ENCODE measurements around the gene SLC1A7.

Gene SLC1A7

DNA sequence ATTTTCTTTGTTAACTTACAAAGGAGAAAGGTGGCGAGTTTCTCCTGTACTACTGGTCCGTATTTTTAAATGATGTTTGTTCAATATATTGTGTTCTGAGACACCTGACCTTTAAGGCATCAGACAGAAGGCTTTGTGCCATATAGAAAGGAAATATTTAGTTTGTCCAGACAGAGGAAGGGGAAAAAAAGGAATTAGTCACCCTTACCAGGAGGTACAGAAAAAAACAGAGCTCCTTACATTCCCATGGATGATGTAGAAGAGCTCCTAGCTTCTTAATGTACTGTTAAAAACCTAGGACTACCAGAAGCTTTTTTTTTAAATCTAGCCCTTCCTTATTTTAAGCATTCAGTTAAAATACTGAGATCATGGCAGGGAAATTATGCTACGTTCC, 92.9 kb downstream of the SLC1A7 start:
- no peak for DNase-seq

DNA sequence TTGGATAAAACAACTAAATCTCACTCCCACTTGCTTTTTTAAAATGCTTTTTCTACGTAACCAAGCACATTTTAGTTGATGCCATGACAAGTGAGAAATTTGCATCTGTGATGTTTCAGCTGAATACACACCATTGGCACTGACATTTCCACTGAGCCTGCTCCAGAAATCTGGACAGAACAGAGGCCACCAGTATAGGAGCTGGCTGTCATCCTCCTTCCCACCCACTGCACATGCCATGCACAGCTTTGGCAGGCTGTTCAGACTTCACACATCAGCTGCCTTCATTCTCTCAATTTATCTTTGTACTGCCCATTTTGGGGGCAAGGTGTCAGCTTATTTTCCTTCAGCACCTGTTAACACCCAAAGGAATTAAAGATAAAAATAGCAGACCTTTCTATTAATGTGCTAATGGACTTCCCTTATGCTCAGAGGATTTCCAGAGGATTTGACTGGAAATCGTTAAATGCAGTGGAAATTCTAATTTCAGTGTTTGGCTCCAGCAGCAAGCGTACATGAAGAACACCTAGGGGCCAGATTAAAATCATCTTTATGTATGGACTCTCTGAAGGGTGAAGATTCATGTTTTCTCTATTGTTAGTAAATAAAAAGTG, 93.4 kb downstream of the SLC1A7 start:
- DNase-seq, result no peak

DNA sequence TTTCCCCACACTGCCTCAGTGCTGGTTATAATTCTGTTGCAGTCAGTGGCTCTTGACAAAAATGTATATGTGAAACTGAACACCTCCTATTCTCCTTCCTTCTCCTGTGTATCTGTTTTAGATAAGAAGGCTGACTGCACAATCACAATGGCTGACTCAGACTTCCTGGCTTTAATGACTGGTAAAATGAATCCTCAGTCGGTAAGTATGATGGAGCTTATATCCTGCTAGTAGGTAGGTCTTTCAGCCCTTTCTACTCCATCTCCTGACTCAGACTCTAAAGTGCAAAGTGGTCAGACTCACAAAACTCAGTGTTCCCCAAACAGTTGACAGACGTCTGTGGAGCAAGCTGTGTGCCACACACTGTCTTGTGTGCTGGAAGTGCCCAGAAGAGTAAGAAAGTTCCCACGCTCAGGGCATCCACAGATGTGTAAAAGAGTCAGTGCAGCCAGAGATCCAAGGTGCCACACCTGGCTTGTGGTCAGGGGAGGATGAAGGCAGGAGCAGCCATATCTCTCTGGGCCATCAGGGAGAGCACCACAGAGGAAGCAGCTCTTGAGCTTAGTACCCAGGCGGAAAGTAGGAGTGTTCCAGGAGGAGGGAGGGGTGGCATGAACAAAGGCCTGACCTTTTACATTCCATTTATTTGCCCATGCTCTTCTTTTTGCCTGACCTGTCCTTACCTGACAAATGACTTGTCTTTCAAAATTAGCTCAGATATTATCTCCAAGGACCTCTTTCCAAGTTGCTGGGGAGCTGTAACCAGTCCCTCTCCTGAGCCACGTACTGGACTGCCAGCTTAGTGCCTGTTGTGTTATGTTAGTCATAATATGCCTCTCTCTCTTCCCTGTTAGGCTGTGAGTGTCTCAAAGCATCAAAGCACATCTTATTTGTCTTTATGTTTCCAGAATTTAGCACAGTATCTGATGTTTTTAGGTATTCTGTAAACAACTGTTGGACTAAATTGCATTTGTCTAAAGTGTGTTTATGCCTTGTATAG, 94.4 kb downstream of the SLC1A7 start:
- peak; percentile 36 for DNase-seq

DNA sequence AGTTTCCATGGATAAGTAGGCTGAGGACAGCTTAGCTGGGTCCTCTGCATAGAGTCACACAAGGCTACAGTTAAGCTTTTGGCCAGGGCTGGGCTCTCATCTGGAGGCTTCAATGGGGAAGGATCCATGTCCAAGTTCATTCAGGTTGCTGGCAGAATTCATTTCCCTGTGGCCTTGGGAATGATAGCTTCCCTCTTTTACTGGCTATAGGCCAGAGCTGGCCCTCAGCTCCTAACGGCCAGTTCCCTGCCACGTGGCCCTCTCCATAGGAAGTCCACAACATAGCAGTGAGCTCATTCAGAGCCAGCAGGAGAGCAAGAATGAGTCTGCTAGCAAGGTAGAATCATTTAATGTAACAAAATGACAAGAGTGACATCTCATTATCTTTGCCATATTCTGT, 95.5 kb downstream of the SLC1A7 start:
- no peak for DNase-seq

DNA sequence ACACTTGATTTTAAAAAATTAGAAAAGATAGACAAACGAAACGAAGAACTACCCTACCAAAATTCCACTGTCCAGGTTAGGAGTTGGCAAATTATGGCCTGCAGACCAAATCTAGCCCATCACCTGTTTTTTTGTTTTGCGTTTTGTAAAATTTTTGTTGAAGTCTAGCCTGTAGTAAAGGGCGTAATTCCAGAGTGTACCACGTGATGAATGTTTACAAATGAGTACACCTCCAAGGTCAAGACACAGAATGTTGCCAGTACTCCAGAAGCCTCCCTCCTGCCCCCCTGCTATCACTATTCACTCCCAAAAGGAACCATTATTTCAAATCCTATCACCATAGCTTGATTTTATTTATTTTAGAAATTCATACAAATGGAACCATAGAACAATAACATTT, 97.5 kb downstream of the SLC1A7 start:
- DNase-seq, result no peak

DNA sequence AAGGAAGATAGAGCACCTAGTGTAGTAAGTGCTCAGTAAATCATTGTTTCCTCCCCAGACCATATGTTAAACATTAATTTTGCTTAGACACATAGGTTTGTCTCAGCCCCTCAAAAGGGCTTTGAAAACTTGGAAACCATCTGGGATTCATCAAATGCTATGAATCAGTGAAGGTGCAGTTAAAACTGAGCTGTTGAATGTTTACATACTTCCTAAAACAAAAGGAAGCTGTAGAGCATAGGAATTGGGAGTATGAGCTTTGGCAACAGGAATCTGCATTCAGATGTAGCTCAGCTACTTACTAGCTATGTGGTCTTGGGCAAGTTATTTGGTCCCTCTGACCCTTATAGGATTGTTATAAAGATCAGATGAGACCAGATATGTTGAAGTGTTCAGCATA, 99.2 kb downstream of the SLC1A7 start:
- DNase-seq, result no peak

DNA sequence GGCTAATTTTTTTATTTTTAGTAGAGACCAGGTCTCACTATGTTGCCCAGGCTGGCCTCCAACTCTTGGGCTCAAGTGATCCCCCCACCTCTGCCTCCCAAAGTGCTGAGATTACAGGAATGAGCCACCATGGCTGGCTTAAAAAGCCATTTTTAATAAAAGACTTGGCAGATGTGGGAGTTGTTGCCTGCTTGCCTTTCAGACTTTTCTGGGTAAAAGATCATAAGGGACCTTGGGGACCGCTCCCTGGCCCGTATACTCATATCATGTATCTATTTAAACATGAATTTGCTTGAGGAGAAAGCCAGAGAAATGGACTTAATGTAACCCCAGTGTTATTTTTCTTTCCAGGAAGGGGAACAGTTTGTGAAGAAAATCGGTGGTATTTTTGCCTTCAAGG, 103.9 kb downstream of the SLC1A7 start:
- DNase-seq, result no peak
